Common myeloid progenitor, CD34-positive (primary cell): ENCODE measurements around the gene SYCN.
A peak's percentile ranks its signal among the peaks of the same experiment; 100 is the strongest.
"Not testable (repeated sequence)": the region's sequence is repeated elsewhere in the genome, so short reads cannot be mapped to it uniquely, and the experiment has no call there.

ENCODE experiments used
- CTCF ChIA-PET: fragments of 350-600 bp; sonication (Branson Sonifier 250); formaldehyde crosslinking; loops from one replicate; lab custom pipeline; 2021; ENCODE audit warnings: antibody characterized with exemption; lab: Charles Lee
- POLR2A ChIA-PET: fragments of 350-600 bp; sonication (Branson Sonifier 250); formaldehyde crosslinking; loops from one replicate; lab custom pipeline; 2021; ENCODE audit warnings: antibody characterized with exemption; lab: Charles Lee
- DNase-seq, 3 donors: peaks; one replicate each; pipeline versions ENCODE4 v3.0.0 to v3.0.0-alpha.2; 2013
- H3K27ac ChIP-seq, 2 experiments: 1 replicate in 1 of 2; 2 replicates in 1 of 2; pipeline ENCODE4 v1.7.0; 2013; ENCODE audit warnings: inconsistent platforms in 2 of 2, low read length in 2 of 2, mild to moderate bottlenecking in 2 of 2, low read depth in 1 of 2, moderate library complexity in 1 of 2; ENCODE audit not compliant: severe bottlenecking in 2 of 2, insufficient read depth in 1 of 2, poor library complexity in 1 of 2
- H3K27me3 ChIP-seq, 5 experiments: replicated peaks in 2 of 5; 1 replicate in 3 of 5; 2 replicates in 2 of 5; pipeline versions ENCODE4 v1.6.1 to v1.7.0; 2013; ENCODE audit warnings: low read length in 4 of 5, mild to moderate bottlenecking in 2 of 5, moderate library complexity in 2 of 5, inconsistent platforms in 1 of 5; ENCODE audit not compliant: insufficient read depth in 5 of 5, control insufficient read depth in 4 of 5
- H3K36me3 ChIP-seq, 4 experiments: 1 replicate in 2 of 4; 2 replicates in 2 of 4; pipeline versions ENCODE4 v1.6.1 to v1.7.0; 2013; ENCODE audit warnings: low read length in 3 of 4, control low read depth in 1 of 4, mild to moderate bottlenecking in 1 of 4; ENCODE audit not compliant: control insufficient read depth in 4 of 4, insufficient read depth in 4 of 4
- H3K4me1 ChIP-seq, 4 experiments: 1 replicate in 3 of 4; 2 replicates in 1 of 4; pipeline versions ENCODE4 v1.6.1 to v1.7.1; 2013; ENCODE audit warnings: low read length in 3 of 4, mild to moderate bottlenecking in 3 of 4, control low read depth in 1 of 4, inconsistent platforms in 1 of 4, moderate library complexity in 1 of 4; ENCODE audit not compliant: control insufficient read depth in 4 of 4, insufficient read depth in 4 of 4; ENCODE audit errors: control extremely low read depth in 1 of 4
- H3K4me3 ChIP-seq, 7 experiments: 1 replicate in 4 of 7; 2 replicates in 3 of 7; pipeline versions ENCODE4 v1.5.1 to v1.7.0; 2013; ENCODE audit warnings: mild to moderate bottlenecking in 7 of 7, low read length in 6 of 7, moderate library complexity in 6 of 7, inconsistent platforms in 2 of 7, low read depth in 2 of 7, control low read depth in 1 of 7; ENCODE audit not compliant: insufficient read depth in 4 of 7, control insufficient read depth in 1 of 7; ENCODE audit errors: extremely low read depth in 1 of 7
- H3K9me3 ChIP-seq, 5 experiments: 1 replicate in 4 of 5; 2 replicates in 1 of 5; pipeline versions ENCODE4 v1.6.1 to v1.7.1; 2013; ENCODE audit warnings: low read length in 4 of 5, mild to moderate bottlenecking in 2 of 5, inconsistent platforms in 1 of 5, low read depth in 1 of 5, moderate library complexity in 1 of 5; ENCODE audit not compliant: control insufficient read depth in 4 of 5, insufficient read depth in 2 of 5; ENCODE audit errors: control extremely low read depth in 1 of 5
- WGBS: methylation state at CpG from one replicate; pipeline ENCODE4 v1.1.5; 2013; ENCODE audit not compliant: insufficient coverage; 5-methylcytosine and 5-hydroxymethylcytosine counted together

SYCN gene

GRCh38 chr19:39224910-39225309, 20.8 kb upstream of the SYCN start:
- Histone ChIP-seq H3K27ac (no peak overlapping the region), H3K27me3 (no peaks in the 10 kb centered on the region), H3K36me3 (no peaks in the 10 kb centered on the region), H3K4me3 (no peak overlapping the region), H3K4me1 (peaks cover 0 to 7% (median 0%) of the 10 kb centered on the region in 4 experiments), H3K9me3 (no peaks in the 10 kb centered on the region)
- CTCF ChIA-PET, result interaction anchor here (2.0 to 5.2 kb wide), 2 partner anchors 13 to 104 kb away, joined by 5 to 39 read pairs; no protein-coding TSS in a partner anchor
- WGBS, result 0% methylated on average over 3 of the region's 3 CpGs
- DNase-seq, result peak; percentile 66 to 85 (median 84)
- POLR2A ChIA-PET, result no interaction called here

GRCh38 chr19:39223703-39224279, 19.7 kb upstream of the SYCN start:
- peak; percentile 29 to 69 (median 67) for DNase-seq
- Histone ChIP-seq H3K9me3 (no peaks in the 10 kb centered on the region), H3K36me3 (no peaks in the 10 kb centered on the region), H3K4me3 (no peak overlapping the region), H3K27ac (no peak overlapping the region), H3K27me3 (peaks cover 0 to 3% (median 0%) of the 10 kb centered on the region in 5 experiments), H3K4me1 (peaks cover 0 to 7% (median 0%) of the 10 kb centered on the region in 4 experiments)
- ChIA-PET CTCF (interaction anchor here (0.7 to 5.2 kb wide), 3 partner anchors 16 to 105 kb away, joined by 3 to 39 read pairs (median 3); no protein-coding TSS in a partner anchor), POLR2A (no interaction called here)
- WGBS, result 0% methylated on average over 2 of the region's 4 CpGs

- peak in 1 of 3 donors; percentile 17 for DNase-seq
- H3K4me1 ChIP-seq, POLR2A ChIA-PET, H3K4me3 ChIP-seq, H3K27me3 ChIP-seq, H3K36me3 ChIP-seq, H3K27ac ChIP-seq, H3K9me3 ChIP-seq: not testable (repeated sequence)
- CTCF ChIA-PET, result interaction anchor here (0.8 kb wide), 1 partner anchor 278 kb away, joined by 3 read pairs; no protein-coding TSS in a partner anchor
- 68% methylated on average over 6 of the region's 10 CpGs for WGBS
Observed at GRCh38 chr19:39219108-39219507, 15.0 kb upstream of the SYCN start.

DNA sequence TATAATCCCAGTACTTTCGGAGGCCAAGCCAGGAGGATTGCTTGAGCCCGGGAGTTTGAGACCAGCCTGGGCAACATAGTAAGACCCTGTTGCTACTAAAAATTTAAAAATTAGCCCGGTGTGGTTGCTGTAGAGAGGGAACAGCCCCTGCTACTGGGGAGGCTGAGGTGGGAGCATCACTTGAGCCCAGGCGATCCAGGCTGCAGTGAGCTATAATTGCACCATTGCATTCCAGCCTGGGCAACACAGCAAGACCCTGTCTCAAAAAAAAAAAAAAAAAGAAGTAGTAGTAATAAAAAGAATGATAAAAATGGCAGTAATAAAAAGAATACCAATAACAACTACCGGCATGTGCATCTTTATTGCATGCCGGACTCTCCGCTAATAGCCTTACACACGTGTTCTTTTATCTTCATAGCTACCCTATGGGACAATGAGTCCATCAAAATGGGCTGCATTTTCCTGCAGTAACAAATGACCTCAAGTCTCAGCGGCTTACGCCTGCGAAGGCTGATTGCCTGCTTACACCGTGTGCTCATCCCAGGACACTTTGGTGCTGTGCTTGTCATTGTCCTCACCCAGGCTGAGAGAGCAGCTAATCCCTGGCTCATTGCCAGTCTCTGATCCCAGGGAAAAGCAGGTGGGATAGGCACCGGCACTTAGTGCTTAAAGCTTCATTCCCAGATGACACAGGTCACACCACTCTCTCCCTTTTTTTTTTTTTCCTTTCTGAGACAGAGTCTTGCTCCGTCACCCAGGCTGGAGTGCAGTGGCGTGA, 14.4 kb upstream of the SYCN start:
- Histone ChIP-seq H3K27me3 (peaks cover 0 to 3% (median 0%) of the 10 kb centered on the region in 5 experiments), H3K36me3 (no peaks in the 10 kb centered on the region), H3K4me1 (peaks cover 0 to 2% (median 0%) of the 10 kb centered on the region in 4 experiments), H3K9me3 (peaks cover 0 to 3% (median 0%) of the 10 kb centered on the region in 5 experiments), H3K4me3 (no peak overlapping the region), H3K27ac (no peak overlapping the region)
- POLR2A ChIA-PET, result no interaction called here
- WGBS, result 91% methylated on average over 14 of the region's 15 CpGs
- no peak for DNase-seq
- CTCF ChIA-PET, result interaction anchor here (0.6 to 0.8 kb wide), 2 partner anchors 42 to 279 kb away, joined by 3 read pairs; no protein-coding TSS in a partner anchor

GRCh38 chr19:39217094-39217493, 13.0 kb upstream of the SYCN start:
- H3K4me3 ChIP-seq, result no peak overlapping the region
- CTCF ChIA-PET, result no interaction called here
- DNase-seq, result no peak
- POLR2A ChIA-PET, result no interaction called here
- 93% methylated on average over 5 of the region's 5 CpGs for WGBS
- peaks cover 0 to 3% (median 0%) of the 10 kb centered on the region in 5 experiments for H3K9me3 ChIP-seq
- H3K27ac ChIP-seq, result no peak overlapping the region
- peaks cover 0 to 3% (median 0%) of the 10 kb centered on the region in 5 experiments for H3K27me3 ChIP-seq
- no peaks in the 10 kb centered on the region for H3K36me3 ChIP-seq
- H3K4me1 ChIP-seq, result peaks cover 0 to 2% (median 0%) of the 10 kb centered on the region in 4 experiments

DNA sequence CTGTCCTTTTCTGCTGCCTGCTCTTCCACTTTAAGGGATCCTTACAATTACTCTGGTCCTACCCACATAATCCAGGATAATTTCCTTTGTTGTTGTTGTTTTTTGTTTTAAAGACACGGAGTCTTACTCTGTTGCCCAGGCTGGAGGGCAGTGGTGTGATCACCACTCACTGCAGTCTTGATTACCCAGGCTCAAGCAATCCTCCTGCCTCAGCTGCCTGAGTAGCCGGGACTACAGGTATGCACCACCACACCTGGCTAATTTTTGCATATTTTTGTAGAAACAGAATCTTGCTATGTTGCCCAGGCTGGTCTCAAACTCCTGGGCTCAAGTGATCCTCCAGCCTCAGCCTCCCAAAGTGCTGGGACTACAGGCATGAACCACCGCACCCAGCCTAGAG, 11.3 kb upstream of the SYCN start:
- H3K4me3 ChIP-seq, H3K27ac ChIP-seq, DNase-seq, H3K36me3 ChIP-seq, POLR2A ChIA-PET, H3K9me3 ChIP-seq, H3K4me1 ChIP-seq, H3K27me3 ChIP-seq: not testable (repeated sequence)
- WGBS, result 94% methylated on average over 2 of the region's 3 CpGs
- CTCF ChIA-PET, result interaction anchor here (1.0 to 1.1 kb wide), 2 partner anchors 11 to 114 kb away, joined by 3 read pairs; partner anchors contain the start of gene SYCN
